Progenitor cell of endocrine pancreas (in vitro differentiated cells): ENCODE data around the gene EYA2. TPM values are rescaled to one million over a fixed set of nuclear protein-coding genes. Genes with fewer than 3 reads are reported as not detected.
A peak's percentile ranks its signal among the peaks of the same experiment; 100 is the strongest.

Experiments
- DNase-seq: peaks from one replicate; pipeline ENCODE4 v3.0.0; 2021; ENCODE audit warnings: low spot score; ENCODE audit not compliant: unreplicated experiment
- H3K27ac Mint-ChIP-seq: 2 replicates; pipeline ENCODE4 v1.8.0; 2021; ENCODE audit warnings: mild to moderate bottlenecking, moderate library complexity, mixed read lengths
- H3K27me3 Mint-ChIP-seq: 2 replicates; pipeline ENCODE4 v1.8.0; 2021; ENCODE audit warnings: mixed read lengths
- H3K36me3 Mint-ChIP-seq: 2 replicates; pipeline ENCODE4 v1.8.0; 2022; ENCODE audit warnings: mixed read lengths; ENCODE audit not compliant: insufficient read depth
- H3K4me1 Mint-ChIP-seq: 2 replicates; pipeline ENCODE4 v1.8.0; 2021; ENCODE audit warnings: low read depth, mixed read lengths
- H3K4me3 Mint-ChIP-seq: 2 replicates; pipeline ENCODE4 v1.8.0; 2021; ENCODE audit warnings: low read depth, mild to moderate bottlenecking, moderate library complexity, mixed read lengths
- H3K9me3 Mint-ChIP-seq: 2 replicates; pipeline ENCODE4 v1.8.0; 2021; ENCODE audit warnings: low read depth, mixed read lengths
- total RNA-seq: library from RNA; stranded (reverse); gene quantifications from 2 replicates; pipeline ENCODE4 v1.2.1, GENCODE V29; 2021
- TF ChIP-seq, protein P1 (sequence below): fragments of 200-600 bp; sonication (generic); IDR thresholded peaks from one replicate; pipeline ENCODE4 v1.5.0; 2021; ENCODE audit warnings: antibody characterized with exemption, mild to moderate bottlenecking; ENCODE audit not compliant: unreplicated experiment

EYA2 gene
- total RNA-seq, 1 donor from 2014 or later = 0.53 TPM

DNA sequence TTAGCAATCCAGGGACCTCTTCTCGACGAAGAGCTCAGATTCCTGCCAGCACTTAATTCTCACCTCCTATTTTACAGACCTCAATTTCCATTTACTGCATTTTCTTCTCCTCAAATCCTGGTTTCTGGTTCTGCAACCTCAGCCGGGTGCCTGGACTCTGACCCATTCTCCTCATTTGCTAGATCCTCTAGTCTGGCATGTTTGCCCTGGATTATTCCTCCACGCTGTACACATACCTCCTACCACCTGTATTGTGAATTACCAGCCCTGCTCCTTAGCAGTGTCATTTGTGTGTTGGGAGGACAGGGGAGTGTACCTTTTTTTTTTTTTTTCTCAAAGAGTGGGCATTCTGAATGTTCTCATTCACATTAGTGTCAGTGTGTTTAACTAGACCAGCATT lies 257.4 kb downstream of the EYA2 start:
- H3K4me1 Mint-ChIP-seq = peaks cover 6% of the 10 kb centered on the region
- DNase-seq = no peak
- no peaks in the 10 kb centered on the region for H3K27me3 Mint-ChIP-seq
- no peaks in the 10 kb centered on the region for H3K9me3 Mint-ChIP-seq
- TF ChIP-seq, protein P1, sequence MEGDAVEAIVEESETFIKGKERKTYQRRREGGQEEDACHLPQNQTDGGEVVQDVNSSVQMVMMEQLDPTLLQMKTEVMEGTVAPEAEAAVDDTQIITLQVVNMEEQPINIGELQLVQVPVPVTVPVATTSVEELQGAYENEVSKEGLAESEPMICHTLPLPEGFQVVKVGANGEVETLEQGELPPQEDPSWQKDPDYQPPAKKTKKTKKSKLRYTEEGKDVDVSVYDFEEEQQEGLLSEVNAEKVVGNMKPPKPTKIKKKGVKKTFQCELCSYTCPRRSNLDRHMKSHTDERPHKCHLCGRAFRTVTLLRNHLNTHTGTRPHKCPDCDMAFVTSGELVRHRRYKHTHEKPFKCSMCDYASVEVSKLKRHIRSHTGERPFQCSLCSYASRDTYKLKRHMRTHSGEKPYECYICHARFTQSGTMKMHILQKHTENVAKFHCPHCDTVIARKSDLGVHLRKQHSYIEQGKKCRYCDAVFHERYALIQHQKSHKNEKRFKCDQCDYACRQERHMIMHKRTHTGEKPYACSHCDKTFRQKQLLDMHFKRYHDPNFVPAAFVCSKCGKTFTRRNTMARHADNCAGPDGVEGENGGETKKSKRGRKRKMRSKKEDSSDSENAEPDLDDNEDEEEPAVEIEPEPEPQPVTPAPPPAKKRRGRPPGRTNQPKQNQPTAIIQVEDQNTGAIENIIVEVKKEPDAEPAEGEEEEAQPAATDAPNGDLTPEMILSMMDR = no peak
- H3K27ac Mint-ChIP-seq = peak overlapping the region; percentile 38
- H3K4me3 Mint-ChIP-seq = no peak overlapping the region
- no peaks in the 10 kb centered on the region for H3K36me3 Mint-ChIP-seq

DNA sequence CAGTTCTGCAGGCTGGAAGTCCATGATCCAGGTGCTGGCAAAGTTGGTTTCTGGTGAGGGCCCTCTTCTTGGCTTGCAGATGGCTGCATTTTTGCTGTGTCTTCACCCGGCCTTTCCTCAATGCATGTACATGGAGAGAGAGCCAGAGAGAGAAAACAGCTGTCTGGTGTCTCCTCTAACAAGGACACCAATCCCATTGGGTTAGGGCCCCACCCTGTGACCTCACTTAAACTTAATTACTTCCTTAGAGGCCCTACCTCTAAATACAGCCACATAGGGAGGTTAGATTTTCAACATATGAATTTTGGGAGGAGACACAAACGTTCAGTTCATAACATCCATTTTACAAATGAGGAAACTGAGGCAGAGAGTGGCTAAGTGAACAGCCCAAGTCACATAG lies 259.4 kb downstream of the EYA2 start:
- TF ChIP-seq, protein P1 = no peak
- H3K4me3 Mint-ChIP-seq = no peak overlapping the region
- no peak overlapping the region for H3K27ac Mint-ChIP-seq
- DNase-seq = no peak
- H3K9me3 Mint-ChIP-seq = no peaks in the 10 kb centered on the region
- H3K4me1 Mint-ChIP-seq = peaks cover 7% of the 10 kb centered on the region
- H3K36me3 Mint-ChIP-seq = no peaks in the 10 kb centered on the region
- no peaks in the 10 kb centered on the region for H3K27me3 Mint-ChIP-seq

DNA sequence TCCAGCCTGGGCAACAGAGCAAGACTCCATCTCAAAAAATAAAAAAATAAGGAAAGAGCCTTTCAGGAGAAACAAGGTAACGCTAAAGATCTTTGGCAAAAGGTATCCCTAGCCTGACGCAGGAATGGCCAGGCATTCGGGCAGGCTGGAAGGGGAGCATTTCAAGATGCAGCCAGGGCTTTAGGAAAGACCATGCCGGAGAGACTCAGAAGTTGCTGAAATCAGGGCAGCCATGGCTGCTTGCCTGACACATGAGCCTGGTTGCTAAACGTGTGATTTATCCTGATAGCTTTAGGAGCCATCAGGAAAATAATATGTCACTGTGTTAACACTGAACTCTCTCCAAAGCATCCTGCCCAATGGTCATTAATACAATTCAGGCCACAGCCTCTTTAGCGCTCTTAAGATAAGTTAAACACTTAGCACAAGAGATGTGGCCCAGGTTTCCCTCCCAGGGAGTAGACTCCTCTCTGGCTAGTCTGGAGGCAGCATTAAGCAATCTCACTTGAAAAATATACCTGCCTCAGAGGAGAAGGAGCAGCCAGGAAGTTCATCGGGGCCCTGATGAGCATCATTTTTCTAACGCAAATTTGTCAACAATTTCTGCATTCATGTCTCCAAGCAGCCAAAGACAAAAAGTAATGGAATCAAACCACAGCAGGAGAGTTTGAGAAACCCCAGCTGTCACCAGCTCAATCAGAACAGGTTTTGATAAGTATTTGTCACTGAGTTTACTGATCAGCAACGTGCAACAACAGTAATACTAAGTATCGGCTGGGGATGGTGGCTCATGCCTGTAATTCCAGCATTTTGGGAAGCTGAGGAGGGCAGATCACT lies 261.9 kb downstream of the EYA2 start:
- H3K27me3 Mint-ChIP-seq = no peaks in the 10 kb centered on the region
- H3K27ac Mint-ChIP-seq = no peak overlapping the region
- H3K9me3 Mint-ChIP-seq = no peaks in the 10 kb centered on the region
- DNase-seq = no peak
- H3K36me3 Mint-ChIP-seq = no peaks in the 10 kb centered on the region
- H3K4me3 Mint-ChIP-seq = no peak overlapping the region
- peaks cover 9% of the 10 kb centered on the region for H3K4me1 Mint-ChIP-seq
- TF ChIP-seq, protein P1 = no peak

DNA sequence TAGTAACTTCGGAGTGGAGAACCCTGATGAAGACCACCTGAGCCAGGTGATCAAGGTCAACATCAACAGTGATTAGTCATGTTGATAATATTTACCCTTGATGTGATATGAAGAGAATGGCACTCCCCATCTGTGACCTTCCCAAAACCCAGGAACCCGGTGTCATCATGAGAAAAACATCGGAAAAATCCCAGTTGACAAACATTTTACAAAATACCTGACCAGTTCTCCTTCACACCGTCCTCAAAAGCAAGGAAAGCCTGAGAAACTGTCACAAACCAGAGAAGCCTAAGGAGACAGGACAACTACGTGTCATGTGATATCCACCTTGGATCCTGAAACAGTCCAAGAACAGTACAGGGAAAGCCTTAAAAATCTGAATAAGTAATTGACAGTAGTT lies 264.5 kb downstream of the EYA2 start:
- Mint-ChIP-seq H3K9me3 (no peaks in the 10 kb centered on the region), H3K27me3 (no peaks in the 10 kb centered on the region), H3K36me3 (no peaks in the 10 kb centered on the region), H3K4me3 (no peak overlapping the region), H3K27ac (no peak overlapping the region), H3K4me1 (peaks cover 6% of the 10 kb centered on the region)
- DNase-seq = no peak
- TF ChIP-seq, protein P1 = no peak

DNA sequence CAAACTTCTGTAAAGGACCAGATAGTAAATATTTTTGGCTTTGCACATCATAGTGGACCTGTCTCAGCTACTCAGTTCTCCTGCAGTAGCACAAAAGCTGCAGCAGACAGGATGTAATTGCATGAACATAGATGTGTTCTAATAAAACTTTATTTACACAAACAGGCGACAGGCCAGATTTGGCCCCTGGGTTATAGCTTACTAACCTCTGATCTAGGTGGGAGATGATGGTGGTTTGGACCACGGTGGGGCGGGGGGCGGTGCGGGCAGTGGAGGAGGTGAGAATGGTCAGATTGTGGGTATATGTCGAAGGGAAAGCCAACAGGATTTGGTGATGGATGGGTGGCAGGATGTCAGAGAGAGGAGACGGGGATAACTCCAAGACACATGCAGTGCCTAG lies 265.6 kb downstream of the EYA2 start:
- H3K27me3 Mint-ChIP-seq = no peaks in the 10 kb centered on the region
- no peaks in the 10 kb centered on the region for H3K9me3 Mint-ChIP-seq
- no peaks in the 10 kb centered on the region for H3K36me3 Mint-ChIP-seq
- no peak overlapping the region for H3K27ac Mint-ChIP-seq
- TF ChIP-seq, protein P1 = no peak
- H3K4me3 Mint-ChIP-seq = no peak overlapping the region
- H3K4me1 Mint-ChIP-seq = peaks cover 6% of the 10 kb centered on the region
- no peak for DNase-seq
